IPS-20b (cell line): ENCODE results near the gene MYO7B.

Experiments
- H3K27ac ChIP-seq: one replicate; pipeline ENCODE4 v1.5.1; 2013; ENCODE audit warnings: low read length
- H3K27me3 ChIP-seq: 2 replicates; pipeline ENCODE4 v1.6.1; 2013; ENCODE audit warnings: mild to moderate bottlenecking, low read length, inconsistent platforms; ENCODE audit not compliant: insufficient read depth
- H3K36me3 ChIP-seq: 2 replicates; pipeline ENCODE4 v1.6.1; 2013; ENCODE audit warnings: low read depth, mild to moderate bottlenecking, inconsistent platforms, low read length, moderate library complexity; ENCODE audit not compliant: insufficient read depth
- H3K4me1 ChIP-seq: 2 replicates; pipeline ENCODE4 v1.6.1; 2013; ENCODE audit warnings: mild to moderate bottlenecking, control low read depth, inconsistent platforms, low read length, moderate library complexity; ENCODE audit not compliant: insufficient read depth
- H3K4me3 ChIP-seq: 2 replicates; pipeline ENCODE4 v1.5.1; 2013; ENCODE audit warnings: mild to moderate bottlenecking, low read length, inconsistent platforms
- H3K9ac ChIP-seq: 2 replicates; pipeline ENCODE4 v1.6.1; 2013; ENCODE audit warnings: low read depth, mild to moderate bottlenecking, inconsistent platforms, low read length, moderate library complexity
- H3K9me3 ChIP-seq: 2 replicates; pipeline ENCODE4 v1.6.1; 2013; ENCODE audit warnings: mild to moderate bottlenecking, low read depth, low read length, inconsistent platforms; ENCODE audit not compliant: insufficient read depth

The MYO7B gene

GRCh38 chr2:127597046-127597983 is 61.8 kb downstream of the MYO7B start:
- H3K9me3 ChIP-seq = no peaks in the 10 kb centered on the region
- H3K27me3 ChIP-seq = no peaks in the 10 kb centered on the region
- no peak overlapping the region for H3K27ac ChIP-seq
- no peak overlapping the region for H3K4me3 ChIP-seq
- no peaks in the 10 kb centered on the region for H3K4me1 ChIP-seq
- no peak overlapping the region for H3K9ac ChIP-seq
- no peaks in the 10 kb centered on the region for H3K36me3 ChIP-seq

GRCh38 chr2:127597984-127598380 is 62.5 kb downstream of the MYO7B start:
- no peaks in the 10 kb centered on the region for H3K9me3 ChIP-seq
- H3K9ac ChIP-seq = no peak overlapping the region
- no peak overlapping the region for H3K4me3 ChIP-seq
- H3K36me3 ChIP-seq = no peaks in the 10 kb centered on the region
- H3K27ac ChIP-seq = no peak overlapping the region
- no peaks in the 10 kb centered on the region for H3K4me1 ChIP-seq
- no peaks in the 10 kb centered on the region for H3K27me3 ChIP-seq

GRCh38 chr2:127598711-127599110 is 63.2 kb downstream of the MYO7B start:
- H3K4me3 ChIP-seq = no peak overlapping the region
- no peak overlapping the region for H3K9ac ChIP-seq
- H3K9me3 ChIP-seq = no peaks in the 10 kb centered on the region
- H3K4me1 ChIP-seq = no peaks in the 10 kb centered on the region
- H3K27me3 ChIP-seq = no peaks in the 10 kb centered on the region
- no peaks in the 10 kb centered on the region for H3K36me3 ChIP-seq
- no peak overlapping the region for H3K27ac ChIP-seq

- Histone ChIP-seq H3K9me3 (no peaks in the 10 kb centered on the region), H3K27ac (no peak overlapping the region), H3K36me3 (no peaks in the 10 kb centered on the region), H3K4me1 (no peaks in the 10 kb centered on the region), H3K27me3 (no peaks in the 10 kb centered on the region), H3K4me3 (no peak overlapping the region), H3K9ac (no peak overlapping the region)
Observed at GRCh38 chr2:127599211-127599610, 63.7 kb downstream of the MYO7B start.

- H3K9ac ChIP-seq = no peak overlapping the region
- H3K9me3 ChIP-seq = no peaks in the 10 kb centered on the region
- H3K36me3 ChIP-seq = no peaks in the 10 kb centered on the region
- H3K4me1 ChIP-seq = no peaks in the 10 kb centered on the region
- no peak overlapping the region for H3K27ac ChIP-seq
- H3K4me3 ChIP-seq = no peak overlapping the region
- no peaks in the 10 kb centered on the region for H3K27me3 ChIP-seq
Observed at GRCh38 chr2:127604986-127605385, 69.5 kb downstream of the MYO7B start.

GRCh38 chr2:127605691-127606263 is 70.3 kb downstream of the MYO7B start:
- H3K27ac ChIP-seq = no peak overlapping the region
- no peak overlapping the region for H3K4me3 ChIP-seq
- no peaks in the 10 kb centered on the region for H3K36me3 ChIP-seq
- H3K4me1 ChIP-seq = no peaks in the 10 kb centered on the region
- H3K27me3 ChIP-seq = no peaks in the 10 kb centered on the region
- no peaks in the 10 kb centered on the region for H3K9me3 ChIP-seq
- H3K9ac ChIP-seq = no peak overlapping the region

GRCh38 chr2:127606625-127607398 is 71.3 kb downstream of the MYO7B start:
- Histone ChIP-seq H3K27me3 (no peaks in the 10 kb centered on the region), H3K4me1 (no peaks in the 10 kb centered on the region), H3K27ac (no peak overlapping the region), H3K9me3 (no peaks in the 10 kb centered on the region), H3K4me3 (no peak overlapping the region), H3K9ac (no peak overlapping the region), H3K36me3 (no peaks in the 10 kb centered on the region)

- no peaks in the 10 kb centered on the region for H3K4me1 ChIP-seq
- H3K9me3 ChIP-seq = no peaks in the 10 kb centered on the region
- no peak overlapping the region for H3K9ac ChIP-seq
- H3K4me3 ChIP-seq = no peak overlapping the region
- H3K27me3 ChIP-seq = no peaks in the 10 kb centered on the region
- no peak overlapping the region for H3K27ac ChIP-seq
- H3K36me3 ChIP-seq = no peaks in the 10 kb centered on the region
Observed at GRCh38 chr2:127607399-127607908, 72.0 kb downstream of the MYO7B start.

- Histone ChIP-seq H3K4me1 (no peaks in the 10 kb centered on the region), H3K4me3 (no peak overlapping the region), H3K27me3 (no peaks in the 10 kb centered on the region), H3K27ac (no peak overlapping the region), H3K9me3 (peaks cover 5% of the 10 kb centered on the region), H3K9ac (no peak overlapping the region), H3K36me3 (no peaks in the 10 kb centered on the region)
Observed at GRCh38 chr2:127608061-127609030, 72.9 kb downstream of the MYO7B start.

- no peaks in the 10 kb centered on the region for H3K36me3 ChIP-seq
- no peak overlapping the region for H3K9ac ChIP-seq
- H3K4me3 ChIP-seq = no peak overlapping the region
- no peak overlapping the region for H3K27ac ChIP-seq
- H3K4me1 ChIP-seq = no peaks in the 10 kb centered on the region
- peaks cover 14% of the 10 kb centered on the region for H3K9me3 ChIP-seq
- no peaks in the 10 kb centered on the region for H3K27me3 ChIP-seq
Observed at GRCh38 chr2:127609031-127609751, 73.7 kb downstream of the MYO7B start.
